Naive B cell (primary cell): ENCODE results near the gene JARID2. TPM values are rescaled to one million over a fixed set of nuclear protein-coding genes. Genes with fewer than 3 reads are reported as not detected.
"Not testable (repeated sequence)": the region's sequence is repeated elsewhere in the genome, so short reads cannot be mapped to it uniquely, and the experiment has no call there.

Source experiments
- ATAC-seq, 2 donors: fragments of 150-1000 bp; cut with Tn5 transposase; 2 replicates each; pipeline ENCODE4 v1.10.0; 2021; ENCODE audit warnings: low read depth in 2 of 2, mild to moderate bottlenecking in 2 of 2, moderate library complexity in 2 of 2
- DNase-seq: peaks from one replicate; pipeline ENCODE4 v3.0.0; 2022
- H3K27ac Mint-ChIP-seq, 6 donors: one replicate each; pipeline ENCODE4 v1.8.0; 2020 to 2022; ENCODE audit warnings: mild to moderate bottlenecking in 6 of 6, mixed read lengths in 6 of 6, moderate library complexity in 5 of 6, inconsistent platforms in 2 of 6
- H3K27me3 Mint-ChIP-seq, 3 donors: one replicate each; pipeline ENCODE4 v1.8.0; 2021 to 2022; ENCODE audit warnings: mixed read lengths in 3 of 3, mild to moderate bottlenecking in 1 of 3
- H3K36me3 Mint-ChIP-seq, 2 donors: one replicate each; pipeline ENCODE4 v1.8.0; 2020 to 2022; ENCODE audit warnings: mixed read lengths in 2 of 2, inconsistent platforms in 1 of 2, mild to moderate bottlenecking in 1 of 2
- H3K4me1 Mint-ChIP-seq, 3 donors: one replicate each; pipeline ENCODE4 v1.8.0; 2020 to 2022; ENCODE audit warnings: mixed read lengths in 3 of 3, inconsistent platforms in 1 of 3, mild to moderate bottlenecking in 1 of 3, moderate library complexity in 1 of 3
- H3K4me3 Mint-ChIP-seq, 8 donors: one replicate each; pipeline ENCODE4 v1.8.0; 2020 to 2022; ENCODE audit warnings: mild to moderate bottlenecking in 8 of 8, mixed read lengths in 8 of 8, moderate library complexity in 8 of 8, inconsistent platforms in 2 of 8
- H3K9me3 Mint-ChIP-seq, 7 donors: one replicate each; pipeline ENCODE4 v1.8.0; 2020 to 2022; ENCODE audit warnings: mixed read lengths in 7 of 7, mild to moderate bottlenecking in 5 of 7, inconsistent platforms in 2 of 7, moderate library complexity in 1 of 7
- polyA plus RNA-seq, 6 donors: library from polyadenylated mRNA; unstranded; fragments of 300-500 nt; fragmentation: Illumina TruSeq; gene quantifications; one replicate each; pipeline ENCODE4 v1.2.3, GENCODE V29; 2021; ENCODE audit warnings: low read depth in 6 of 6

Gene JARID2
- polyA plus RNA-seq, 6 donors from 2014 or later = 2.7 to 21.9 (median 16.6) TPM

DNA sequence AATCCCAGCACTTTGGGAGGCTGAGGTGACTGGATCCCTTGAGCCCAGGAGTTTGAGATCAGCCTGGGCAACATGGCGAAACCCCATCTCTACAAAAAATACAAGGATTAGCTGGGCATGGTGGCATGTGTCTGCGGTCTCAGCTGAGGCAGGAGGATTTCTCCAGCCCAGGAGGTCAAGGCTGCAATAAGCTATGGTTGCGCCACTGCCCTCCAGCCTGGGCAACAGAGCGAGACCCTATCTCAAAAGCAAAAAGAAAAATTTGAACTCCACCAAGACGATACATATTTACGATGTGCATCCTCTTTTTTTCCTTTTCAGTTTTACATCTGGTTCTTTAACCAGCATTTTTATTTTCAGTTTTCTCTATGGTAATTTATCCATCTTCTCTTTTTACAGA is 162.1 kb downstream of the JARID2 start:
- ATAC-seq (no peak), DNase-seq (no peak)
- H3K4me3 Mint-ChIP-seq = peak overlapping the region in 2 of 8 donors; percentile 6 to 48
- peak overlapping the region in 2 of 6 donors; percentile 32 to 60 for H3K27ac Mint-ChIP-seq
- H3K27me3 Mint-ChIP-seq = no peaks in the 10 kb centered on the region
- peaks cover 73 to 92% (median 90%) of the 10 kb centered on the region in 3 donors for H3K4me1 Mint-ChIP-seq
- H3K36me3 Mint-ChIP-seq = no peaks in the 10 kb centered on the region
- H3K9me3 Mint-ChIP-seq = no peaks in the 10 kb centered on the region

DNA sequence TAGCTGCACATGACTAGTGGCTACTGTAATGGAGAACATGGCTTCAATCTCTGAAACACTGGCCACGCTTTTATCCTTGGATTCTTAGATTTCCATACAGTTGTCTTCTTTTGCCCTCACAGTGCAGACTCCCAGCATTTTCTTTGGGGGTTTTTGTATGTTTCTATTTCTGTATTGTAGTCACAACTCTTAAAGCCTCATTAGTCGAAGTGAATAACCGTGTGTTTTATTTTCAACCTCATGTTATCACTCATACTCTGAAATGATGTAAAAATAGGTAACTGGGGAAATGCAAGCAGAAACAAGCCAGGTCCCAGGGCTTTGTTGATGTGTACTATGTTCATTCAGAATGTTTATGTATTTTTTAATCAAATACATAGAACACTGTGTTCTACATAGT is 162.9 kb downstream of the JARID2 start:
- H3K9me3 Mint-ChIP-seq = no peaks in the 10 kb centered on the region
- H3K4me3 Mint-ChIP-seq = no peak overlapping the region
- H3K27ac Mint-ChIP-seq = peak overlapping the region in 2 of 6 donors; percentile 18 to 85
- no peaks in the 10 kb centered on the region for H3K27me3 Mint-ChIP-seq
- DNase-seq (no peak), ATAC-seq (no peak)
- H3K36me3 Mint-ChIP-seq = no peaks in the 10 kb centered on the region
- H3K4me1 Mint-ChIP-seq = peaks cover 65 to 89% (median 83%) of the 10 kb centered on the region in 3 donors

DNA sequence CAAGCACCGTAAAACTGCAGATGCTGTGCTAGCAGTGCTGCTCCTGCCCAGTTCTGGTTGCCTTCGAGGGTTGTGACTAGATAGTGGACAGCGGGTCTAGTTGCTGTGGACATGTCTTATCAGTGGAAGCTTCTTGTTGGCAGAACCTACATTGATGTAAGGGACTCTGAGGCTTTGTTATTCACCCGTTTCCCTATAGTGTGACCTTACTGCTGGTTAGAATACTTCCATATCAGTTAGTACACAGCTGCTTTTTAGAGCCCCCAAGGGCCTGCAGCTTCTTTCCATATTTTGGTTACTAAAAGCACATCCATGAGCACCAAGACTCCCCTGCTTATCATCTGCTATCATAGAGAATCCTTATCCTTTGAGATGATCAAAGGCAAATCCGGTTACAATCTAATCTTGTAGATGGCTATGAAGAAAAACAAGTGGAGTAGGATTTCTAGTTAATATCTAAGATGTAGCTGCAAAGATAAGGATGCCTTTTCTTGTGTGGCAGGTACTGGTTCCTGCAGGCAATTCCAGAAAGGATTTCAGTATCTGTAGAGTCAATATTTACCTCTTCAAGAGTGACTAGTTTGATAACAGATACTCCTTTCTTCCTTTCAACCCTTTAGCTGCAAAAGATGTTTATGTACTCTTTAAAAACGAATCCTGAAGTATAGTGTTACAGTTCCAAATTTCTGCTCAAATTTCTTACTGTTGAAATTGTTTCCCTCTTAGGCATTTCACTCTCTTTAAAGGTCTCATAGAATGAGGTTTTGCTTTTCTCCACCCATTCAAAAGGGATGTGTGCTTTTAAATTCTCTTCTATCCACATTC is 163.6 kb downstream of the JARID2 start:
- DNase-seq = no peak
- Mint-ChIP-seq H3K4me1 (peaks cover 60 to 86% (median 79%) of the 10 kb centered on the region in 3 donors), H3K27ac (peak overlapping the region in 2 of 6 donors; percentile 27 to 80), H3K4me3 (no peak overlapping the region), H3K9me3 (no peaks in the 10 kb centered on the region), H3K27me3 (no peaks in the 10 kb centered on the region), H3K36me3 (peaks cover 0 to 4% of the 10 kb centered on the region in 2 donors)
- ATAC-seq = no peak

DNA sequence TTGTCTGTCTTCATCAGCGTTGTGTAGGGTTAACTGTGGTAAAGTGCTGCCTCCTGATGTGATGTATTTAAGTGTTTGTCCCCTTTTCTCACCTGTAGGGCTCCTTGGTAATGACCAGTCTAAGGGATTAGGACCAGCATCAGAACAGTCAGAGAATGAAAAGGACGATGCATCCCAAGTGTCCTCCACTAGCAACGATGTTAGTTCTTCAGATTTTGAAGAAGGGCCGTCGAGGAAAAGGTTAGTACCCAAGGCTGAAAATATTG is 164.2 kb downstream of the JARID2 start:
- Mint-ChIP-seq H3K36me3 (peaks cover 0 to 4% of the 10 kb centered on the region in 2 donors), H3K27ac (peak overlapping the region in 2 of 6 donors; percentile 27 to 80), H3K4me1 (peaks cover 55 to 83% (median 76%) of the 10 kb centered on the region in 3 donors), H3K4me3 (peak overlapping the region in 1 of 8 donors; percentile 8), H3K27me3 (no peaks in the 10 kb centered on the region), H3K9me3 (no peaks in the 10 kb centered on the region)
- DNase-seq (no peak), ATAC-seq (no peak)

DNA sequence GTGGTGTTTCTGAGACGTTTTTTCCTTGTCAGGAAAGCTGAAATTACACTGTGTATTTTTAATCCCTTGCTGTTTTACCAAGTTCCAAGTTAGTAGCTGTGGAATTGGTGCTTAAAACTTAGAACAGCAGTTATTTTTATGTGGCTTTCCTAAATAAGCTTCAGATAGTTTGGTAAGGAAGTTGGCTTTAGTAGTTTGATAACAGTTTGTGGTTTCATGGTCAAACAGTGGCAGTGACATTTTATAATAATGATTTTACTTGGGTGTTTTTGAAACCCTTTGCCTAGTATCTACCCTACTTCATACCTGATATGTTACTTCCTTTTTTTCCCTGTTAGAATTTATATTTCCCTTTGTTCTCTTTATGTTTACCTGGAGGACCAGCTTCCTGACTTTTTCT is 164.9 kb downstream of the JARID2 start:
- Mint-ChIP-seq H3K9me3 (no peaks in the 10 kb centered on the region), H3K4me1 (peaks cover 52 to 76% (median 69%) of the 10 kb centered on the region in 3 donors), H3K4me3 (peak overlapping the region in 6 of 8 donors; percentile 1 to 67 (median 38)), H3K27me3 (no peaks in the 10 kb centered on the region), H3K36me3 (peaks cover 0 to 4% of the 10 kb centered on the region in 2 donors), H3K27ac (peak overlapping the region in 5 of 6 donors; percentile 1 to 80 (median 63))
- DNase-seq = no peak
- ATAC-seq = no peak

DNA sequence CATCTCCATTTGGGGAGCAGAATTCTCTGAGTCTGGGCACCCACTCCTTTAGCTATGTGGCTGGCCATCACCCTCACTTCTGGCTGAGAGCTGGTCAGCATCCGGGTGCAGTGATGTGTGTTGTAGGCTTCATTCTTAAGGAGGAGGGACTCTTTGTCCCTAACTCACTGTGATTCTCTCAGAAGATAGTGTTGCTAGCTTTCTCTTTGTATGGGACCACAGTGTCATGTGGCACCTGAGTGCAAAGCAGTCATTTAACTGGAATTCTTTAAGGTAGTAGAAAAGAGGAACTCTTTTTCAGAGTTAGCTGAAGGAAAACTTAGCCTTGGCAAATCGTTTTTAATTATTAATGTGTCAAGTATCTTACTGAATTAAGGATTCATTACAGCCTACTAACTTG is 165.9 kb downstream of the JARID2 start:
- Mint-ChIP-seq H3K36me3 (peaks cover 4 to 7% of the 10 kb centered on the region in 2 donors), H3K9me3 (peaks cover 0 to 2% (median 1%) of the 10 kb centered on the region in 7 donors), H3K4me3 (peak overlapping the region in 5 of 8 donors; percentile 20 to 48 (median 32)), H3K27me3 (no peaks in the 10 kb centered on the region), H3K4me1 (peaks cover 49 to 71% (median 65%) of the 10 kb centered on the region in 3 donors), H3K27ac (peak overlapping the region in 4 of 6 donors; percentile 60 to 80 (median 64))
- no peak for DNase-seq
- ATAC-seq = no peak

DNA sequence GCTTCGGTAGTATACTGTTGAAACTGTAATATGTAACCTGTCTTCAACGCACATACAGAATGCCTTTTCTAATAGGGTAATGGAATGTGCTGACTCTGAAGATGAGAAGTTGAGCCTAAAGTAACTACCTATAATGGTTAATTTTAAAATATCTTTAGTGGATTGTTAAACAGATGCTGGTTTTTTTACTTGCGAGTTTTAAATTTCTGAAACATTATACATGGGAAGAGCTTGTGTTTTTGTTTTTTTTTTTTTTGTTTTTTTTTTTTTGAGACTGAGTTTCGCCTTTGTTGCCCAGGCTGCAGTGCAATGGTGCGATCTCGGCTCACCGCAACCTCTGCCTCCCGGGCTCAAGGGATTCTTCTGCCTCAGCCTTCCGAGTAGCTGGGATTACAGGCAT is 166.9 kb downstream of the JARID2 start:
- Mint-ChIP-seq H3K27me3 (no peaks in the 10 kb centered on the region), H3K4me1 (peaks cover 46 to 68% (median 63%) of the 10 kb centered on the region in 3 donors), H3K9me3 (peaks cover 0 to 10% (median 5%) of the 10 kb centered on the region in 7 donors), H3K4me3 (no peak overlapping the region), H3K27ac (no peak overlapping the region), H3K36me3 (peaks cover 14 to 15% of the 10 kb centered on the region in 2 donors)
- DNase-seq (no peak), ATAC-seq (no peak)

DNA sequence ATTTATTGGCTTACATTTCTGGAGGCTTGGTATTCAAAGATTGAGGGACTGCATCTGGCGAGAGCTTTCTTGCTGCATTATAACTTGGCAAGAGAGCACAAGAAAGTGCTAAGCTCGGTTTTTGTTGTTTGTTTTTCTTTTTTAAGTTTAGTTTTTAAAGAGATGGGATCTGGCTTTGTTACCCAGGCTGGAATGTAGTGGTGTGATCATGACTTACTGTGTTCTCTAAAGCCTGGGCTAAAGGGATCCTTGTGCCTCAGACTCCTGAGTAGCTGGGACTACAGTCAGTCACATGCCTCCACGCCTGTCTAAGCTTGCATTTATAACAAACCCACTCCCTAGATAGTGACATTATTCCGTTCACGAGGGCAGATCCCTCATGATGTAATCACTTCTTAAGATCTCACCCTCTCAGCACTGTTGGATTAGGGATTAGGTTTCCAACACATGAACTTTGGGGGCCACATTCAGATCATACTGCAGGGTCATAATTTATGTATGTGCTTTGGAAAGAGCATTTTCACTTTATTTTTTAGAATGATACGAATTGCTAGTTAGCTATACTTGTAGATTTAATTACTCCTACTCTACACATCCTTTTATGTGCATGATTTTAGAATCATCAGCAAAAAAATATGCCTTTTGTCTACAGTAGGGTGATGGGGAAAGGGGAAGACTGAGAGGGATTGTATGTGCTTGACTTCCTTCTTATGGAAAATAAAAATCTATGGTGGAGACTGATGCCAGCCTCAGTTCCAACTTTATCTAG is 167.8 kb downstream of the JARID2 start:
- Mint-ChIP-seq H3K27ac (peak overlapping the region in 3 of 6 donors; percentile 9 to 76 (median 33)), H3K36me3 (peaks cover 15 to 18% of the 10 kb centered on the region in 2 donors), H3K4me3 (no peak overlapping the region), H3K4me1 (peaks cover 41 to 65% (median 54%) of the 10 kb centered on the region in 3 donors), H3K27me3 (no peaks in the 10 kb centered on the region), H3K9me3 (peaks cover 0 to 19% (median 14%) of the 10 kb centered on the region in 7 donors)
- DNase-seq (no peak), ATAC-seq (no peak)

DNA sequence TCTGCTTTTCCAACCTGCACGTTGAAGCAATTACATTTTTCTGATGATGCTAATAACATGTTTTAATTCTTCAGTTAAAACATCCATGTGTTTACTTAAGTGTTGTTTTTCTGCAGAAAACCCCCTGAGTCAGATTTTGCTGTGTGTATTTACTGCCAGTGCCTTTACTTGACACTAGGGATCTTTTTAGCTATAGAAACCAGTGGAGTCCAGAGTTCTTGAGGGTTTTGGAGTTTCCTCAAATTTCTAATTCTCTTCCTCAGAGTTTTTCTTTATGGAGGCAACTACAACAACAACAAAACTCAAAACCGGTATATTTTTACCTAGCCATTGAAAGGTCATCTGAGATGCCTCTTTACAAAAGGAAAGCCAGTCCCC is 168.4 kb downstream of the JARID2 start:
- H3K27me3 Mint-ChIP-seq = no peaks in the 10 kb centered on the region
- H3K27ac Mint-ChIP-seq = peak overlapping the region in 3 of 6 donors; percentile 15 to 76 (median 27)
- H3K4me1 Mint-ChIP-seq = peaks cover 38 to 59% (median 48%) of the 10 kb centered on the region in 3 donors

DNA sequence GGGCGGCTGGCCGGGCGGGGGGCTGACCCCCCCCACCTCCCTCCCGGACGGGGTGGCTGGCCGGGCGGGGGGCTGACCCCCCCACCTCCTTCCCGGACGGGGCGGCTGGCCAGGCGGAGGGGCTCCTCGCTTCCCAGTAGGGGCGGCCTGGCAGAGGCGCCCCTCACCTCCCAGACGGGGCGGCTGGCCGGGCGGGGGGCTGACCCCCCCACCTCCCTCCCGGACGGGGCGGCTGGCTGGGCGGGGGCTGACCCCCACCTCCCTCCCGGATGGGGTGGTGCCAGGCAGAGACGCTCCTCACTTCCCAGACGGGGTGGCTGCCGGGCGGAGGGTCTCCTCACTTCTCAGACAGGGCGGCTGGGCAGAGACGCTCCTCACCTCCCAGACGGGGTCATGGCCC is 169.8 kb downstream of the JARID2 start:
- peaks cover 28 to 49% (median 40%) of the 10 kb centered on the region in 3 donors for H3K4me1 Mint-ChIP-seq
- ATAC-seq, H3K4me3 Mint-ChIP-seq, H3K27me3 Mint-ChIP-seq, DNase-seq, H3K27ac Mint-ChIP-seq: not testable (repeated sequence)
- peaks cover 0 to 37% (median 28%) of the 10 kb centered on the region in 7 donors for H3K9me3 Mint-ChIP-seq
- H3K36me3 Mint-ChIP-seq = peaks cover 24 to 26% of the 10 kb centered on the region in 2 donors

More for the DNA sequence above, 168.4 kb downstream of the JARID2 start:
- no peak for ATAC-seq
- Mint-ChIP-seq H3K36me3 (peaks cover 17 to 18% of the 10 kb centered on the region in 2 donors), H3K9me3 (peaks cover 0 to 24% (median 20%) of the 10 kb centered on the region in 7 donors), H3K4me3 (no peak overlapping the region)
- no peak for DNase-seq

DNA sequence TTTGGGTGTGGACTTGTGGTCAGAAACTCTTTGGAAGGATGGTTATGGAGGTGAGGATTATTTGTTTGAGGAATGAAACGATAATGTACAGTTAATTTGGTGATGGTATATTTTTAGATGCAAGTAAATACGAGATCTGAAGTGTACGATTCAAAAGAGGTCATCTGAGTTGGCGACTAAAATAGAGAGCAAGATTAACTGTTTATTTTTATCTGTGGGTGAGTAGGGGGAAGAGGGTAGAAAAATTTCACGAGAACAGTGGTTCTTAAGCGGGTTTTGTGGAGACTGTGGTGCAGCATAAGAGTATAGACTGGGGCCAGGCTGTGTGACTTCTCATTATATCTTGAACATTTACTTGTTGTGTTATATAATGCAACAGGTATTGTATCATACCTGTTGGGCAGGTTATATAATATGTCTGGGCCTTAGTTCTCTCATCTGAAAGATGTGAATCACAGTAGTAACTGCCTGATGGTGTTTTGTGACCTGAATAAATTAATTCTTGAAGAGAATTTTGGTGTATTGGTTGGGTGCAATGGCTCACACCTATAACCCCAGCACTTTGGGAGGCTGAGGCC is 171.2 kb downstream of the JARID2 start:
- no peak for ATAC-seq
- Mint-ChIP-seq H3K27me3 (no peaks in the 10 kb centered on the region), H3K4me1 (peaks cover 27 to 49% (median 40%) of the 10 kb centered on the region in 3 donors), H3K27ac (peak overlapping the region in 5 of 6 donors; percentile 1 to 57 (median 29)), H3K4me3 (peak overlapping the region in 2 of 8 donors; percentile 5 to 28), H3K36me3 (peaks cover 26% of the 10 kb centered on the region in 2 donors), H3K9me3 (peaks cover 0 to 38% (median 28%) of the 10 kb centered on the region in 7 donors)
- no peak for DNase-seq

DNA sequence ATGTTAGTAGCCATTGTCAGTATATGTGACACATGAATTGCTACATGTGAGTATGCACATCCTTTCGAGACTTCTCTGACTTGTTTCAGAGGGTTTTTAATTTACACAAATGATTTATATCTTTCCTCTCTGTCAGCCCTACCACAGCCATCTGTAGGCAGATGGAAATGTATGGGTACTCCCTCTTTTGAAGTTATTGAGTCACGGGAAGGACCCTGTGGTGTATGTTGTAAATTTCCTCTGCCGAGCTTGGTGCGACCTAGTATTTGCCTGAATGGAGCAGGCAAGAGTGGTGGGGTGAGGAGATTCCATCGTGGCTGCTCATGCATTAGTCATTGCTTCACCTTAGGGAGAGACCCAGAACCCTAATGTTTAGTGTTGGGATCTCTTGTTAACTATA is 171.9 kb downstream of the JARID2 start:
- Mint-ChIP-seq H3K27ac (peak overlapping the region in 2 of 6 donors; percentile 28 to 95), H3K9me3 (peaks cover 0 to 38% (median 28%) of the 10 kb centered on the region in 7 donors), H3K36me3 (peaks cover 26% of the 10 kb centered on the region in 2 donors), H3K4me3 (peak overlapping the region in 1 of 8 donors; percentile 66), H3K4me1 (peaks cover 32 to 49% (median 42%) of the 10 kb centered on the region in 3 donors), H3K27me3 (no peaks in the 10 kb centered on the region)
- no peak for DNase-seq
- ATAC-seq = no peak

DNA sequence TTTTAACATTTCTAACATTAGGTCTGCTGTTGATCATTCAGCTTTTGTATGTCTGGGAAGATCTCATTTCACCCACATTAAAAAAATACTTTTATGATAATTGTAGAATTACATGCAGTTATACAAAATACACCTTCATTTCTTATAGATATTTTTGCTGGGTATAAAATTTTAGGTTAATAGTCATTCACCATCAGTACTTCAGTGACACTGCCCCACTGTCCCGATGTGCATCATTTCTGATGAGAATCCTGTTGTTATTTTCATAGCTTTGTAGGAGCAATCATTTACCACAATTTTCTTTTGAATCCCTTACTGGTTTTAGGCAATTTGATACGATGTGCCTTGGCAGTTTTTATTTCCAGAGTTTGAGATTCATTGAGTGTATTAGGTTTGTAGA is 173.6 kb downstream of the JARID2 start:
- H3K4me3 Mint-ChIP-seq = peak overlapping the region in 1 of 8 donors; percentile 29
- ATAC-seq (no peak), DNase-seq (no peak)
- H3K36me3 Mint-ChIP-seq = peaks cover 22 to 26% of the 10 kb centered on the region in 2 donors
- H3K9me3 Mint-ChIP-seq = peaks cover 0 to 38% (median 28%) of the 10 kb centered on the region in 7 donors
- no peaks in the 10 kb centered on the region for H3K27me3 Mint-ChIP-seq
- peaks cover 39 to 57% (median 54%) of the 10 kb centered on the region in 3 donors for H3K4me1 Mint-ChIP-seq
- peak overlapping the region in 1 of 6 donors; percentile 15 for H3K27ac Mint-ChIP-seq
